Fibroblast of lung (primary cell): ENCODE measurements around the gene TBC1D22B.

Experiments
- EZH2 ChIP-seq: IDR thresholded peaks from 2 replicates; pipeline ENCODE4 v1.5.1; 2012; ENCODE audit warnings: low read length, control low read depth, mild to moderate bottlenecking; ENCODE audit errors: missing control alignments
- TF ChIP-seq, protein P1 (sequence below), 2 donors: IDR thresholded peaks in 1 of 2; conservative IDR thresholded peaks in 1 of 2; 1 replicate in 1 of 2; 2 replicates in 1 of 2; pipeline ENCODE4 v1.5.1; 2011 to 2012; ENCODE audit warnings: low read length in 2 of 2, control low read depth in 1 of 2, inconsistent platforms in 1 of 2, low read depth in 1 of 2, mild to moderate bottlenecking in 1 of 2

DNA sequence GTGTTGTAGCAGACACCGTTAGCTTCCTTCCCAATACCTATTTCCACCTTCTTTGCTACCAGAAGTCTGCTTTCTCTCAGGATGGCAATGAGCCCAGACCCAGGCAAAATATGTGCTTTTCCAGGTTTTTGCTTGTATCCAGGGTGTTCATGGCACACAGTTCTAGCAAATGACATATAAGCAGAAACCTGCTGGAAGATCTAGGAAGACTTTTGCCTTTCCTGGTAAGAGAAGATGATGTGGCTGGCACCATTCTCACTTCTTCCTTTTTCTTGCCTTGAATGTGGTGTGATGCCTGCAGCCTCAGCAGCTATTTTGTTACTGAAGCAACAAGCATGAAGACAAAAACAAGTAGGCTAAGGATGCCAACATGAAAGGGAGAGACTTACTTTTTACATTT lies 19.2 kb upstream of the TBC1D22B start:
- TF ChIP-seq, protein P1, sequence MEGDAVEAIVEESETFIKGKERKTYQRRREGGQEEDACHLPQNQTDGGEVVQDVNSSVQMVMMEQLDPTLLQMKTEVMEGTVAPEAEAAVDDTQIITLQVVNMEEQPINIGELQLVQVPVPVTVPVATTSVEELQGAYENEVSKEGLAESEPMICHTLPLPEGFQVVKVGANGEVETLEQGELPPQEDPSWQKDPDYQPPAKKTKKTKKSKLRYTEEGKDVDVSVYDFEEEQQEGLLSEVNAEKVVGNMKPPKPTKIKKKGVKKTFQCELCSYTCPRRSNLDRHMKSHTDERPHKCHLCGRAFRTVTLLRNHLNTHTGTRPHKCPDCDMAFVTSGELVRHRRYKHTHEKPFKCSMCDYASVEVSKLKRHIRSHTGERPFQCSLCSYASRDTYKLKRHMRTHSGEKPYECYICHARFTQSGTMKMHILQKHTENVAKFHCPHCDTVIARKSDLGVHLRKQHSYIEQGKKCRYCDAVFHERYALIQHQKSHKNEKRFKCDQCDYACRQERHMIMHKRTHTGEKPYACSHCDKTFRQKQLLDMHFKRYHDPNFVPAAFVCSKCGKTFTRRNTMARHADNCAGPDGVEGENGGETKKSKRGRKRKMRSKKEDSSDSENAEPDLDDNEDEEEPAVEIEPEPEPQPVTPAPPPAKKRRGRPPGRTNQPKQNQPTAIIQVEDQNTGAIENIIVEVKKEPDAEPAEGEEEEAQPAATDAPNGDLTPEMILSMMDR (conservative IDR thresholded peaks at IDR 0.05 in 1 of 2, IDR thresholded peaks at IDR 0.05 in 1 of 2; ENCODE audit: low read depth in 1 of 2, low read length in 2 of 2) = no peak
- TF ChIP-seq EZH2 = no peak
